DOHH2 (cell line): ENCODE measurements around the gene CHPF.

Experiments
- H3F3A ChIP-seq: fragments of 200-600 bp; sonication (generic), shearing (Covaris generic); 2 replicates; pipeline ENCODE4 v1.6.0; 2016; ENCODE audit warnings: antibody characterized with exemption, mild to moderate bottlenecking; ENCODE audit not compliant: control insufficient read depth, insufficient read depth
- H3K27ac ChIP-seq: fragments of 200-600 bp; sonication (generic); 2 replicates; pipeline ENCODE4 v1.5.1; 2014; ENCODE audit warnings: low read depth, mild to moderate bottlenecking, low read length, moderate library complexity
- H3K27me3 ChIP-seq: fragments of 200-600 bp; sonication (generic); 2 replicates; pipeline ENCODE4 v1.6.1; 2014; ENCODE audit warnings: mild to moderate bottlenecking, low read length, mixed read lengths; ENCODE audit not compliant: control insufficient read depth
- H3K36me3 ChIP-seq: fragments of 200-600 bp; sonication (generic); 2 replicates; pipeline ENCODE4 v1.6.1; 2014; ENCODE audit warnings: mild to moderate bottlenecking, low read length, moderate library complexity, mixed read lengths; ENCODE audit not compliant: control insufficient read depth
- H3K4me1 ChIP-seq: fragments of 200-600 bp; sonication (generic); 2 replicates; pipeline ENCODE4 v1.6.1; 2014; ENCODE audit warnings: mild to moderate bottlenecking, low read length, mixed read lengths; ENCODE audit not compliant: control insufficient read depth
- H3K4me2 ChIP-seq: fragments of 200-600 bp; sonication (generic); 2 replicates; pipeline ENCODE4 v1.6.0; 2014; ENCODE audit warnings: mild to moderate bottlenecking, low read length, moderate library complexity
- H3K4me3 ChIP-seq: fragments of 200-600 bp; sonication (generic); 2 replicates; pipeline ENCODE4 v1.5.1; 2014; ENCODE audit warnings: mild to moderate bottlenecking, low read length, mixed read lengths
- H3K79me2 ChIP-seq: fragments of 200-600 bp; sonication (generic); 2 replicates; pipeline ENCODE4 v1.6.1; 2014; ENCODE audit warnings: mild to moderate bottlenecking, low read length, mixed read lengths; ENCODE audit not compliant: control insufficient read depth
- H3K9me2 ChIP-seq: fragments of 200-600 bp; sonication (generic); replicated peaks from 2 replicates; pipeline ENCODE4 v1.6.1; 2014; ENCODE audit warnings: mild to moderate bottlenecking, low read length, mixed read lengths; ENCODE audit not compliant: control insufficient read depth
- H3K9me3 ChIP-seq: fragments of 200-600 bp; sonication (generic); 2 replicates; pipeline ENCODE4 v1.6.1; 2014; ENCODE audit warnings: antibody characterized with exemption, low read length, mixed read lengths; ENCODE audit not compliant: control insufficient read depth, insufficient read depth
- H4K20me1 ChIP-seq: fragments of 200-600 bp; sonication (generic); 2 replicates; pipeline ENCODE4 v1.6.0; 2014; ENCODE audit warnings: low read depth, mild to moderate bottlenecking, antibody characterized with exemption, low read length, moderate library complexity; ENCODE audit not compliant: control insufficient read depth, insufficient read depth
- EZH2phosphoT487 ChIP-seq: fragments of 200-600 bp; sonication (generic); IDR thresholded peaks from 2 replicates; pipeline ENCODE4 v1.6.1; 2017; ENCODE audit warnings: borderline replicate concordance, mild to moderate bottlenecking, antibody characterized with exemption, low read length, moderate library complexity, mixed read lengths
- TF ChIP-seq, protein P1 (sequence below): fragments of 200-600 bp; sonication (generic); IDR thresholded peaks from one replicate; pipeline ENCODE4 v1.5.1; 2014; ENCODE audit warnings: antibody characterized with exemption, mild to moderate bottlenecking, low read depth, low read length; ENCODE audit not compliant: poor library complexity, severe bottlenecking

Gene CHPF

DNA sequence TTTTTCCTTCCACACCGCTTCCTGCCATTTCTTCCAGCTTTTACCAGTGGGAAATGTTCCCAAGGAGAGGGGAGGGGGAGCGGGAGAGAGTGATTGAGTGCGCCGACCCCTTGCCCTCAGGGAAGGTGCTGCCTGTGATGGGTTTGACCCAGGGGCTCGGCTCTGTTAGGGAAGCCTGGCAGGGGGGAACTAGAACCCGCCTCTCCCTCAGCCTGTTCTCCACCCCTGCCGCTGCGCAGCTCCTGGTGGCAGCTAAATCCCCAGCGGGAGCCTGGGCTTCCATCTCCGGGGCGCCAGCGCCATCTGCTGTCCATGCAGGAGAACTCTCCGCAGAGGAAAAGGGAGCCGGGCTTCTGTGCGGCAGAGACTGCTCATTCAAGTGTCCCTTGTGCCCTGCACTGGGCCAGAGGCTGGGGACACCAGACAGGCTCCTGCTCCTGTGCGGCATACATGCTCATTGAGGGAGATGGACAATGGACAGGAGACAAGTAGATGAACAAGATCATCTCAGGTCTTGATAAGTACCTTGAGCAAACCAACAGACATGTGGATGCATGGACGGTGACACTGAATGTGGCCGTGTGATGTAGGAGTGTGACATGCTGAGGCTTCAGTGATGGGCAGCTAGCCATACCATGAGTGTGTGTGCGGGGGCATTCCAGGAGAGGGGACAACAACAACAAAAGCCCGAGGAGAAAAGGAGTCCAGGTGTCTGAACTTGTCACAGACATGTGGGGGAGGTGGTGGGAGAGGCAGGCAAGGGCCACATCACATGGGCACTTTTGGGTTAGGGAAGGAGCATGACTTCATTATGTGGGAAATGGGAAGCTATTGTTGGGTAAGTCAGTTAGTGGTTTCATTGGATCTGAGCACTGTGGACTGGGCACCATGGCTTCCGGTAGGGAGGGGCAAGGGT is 13.3 kb downstream of the CHPF start:
- TF ChIP-seq, protein P1, sequence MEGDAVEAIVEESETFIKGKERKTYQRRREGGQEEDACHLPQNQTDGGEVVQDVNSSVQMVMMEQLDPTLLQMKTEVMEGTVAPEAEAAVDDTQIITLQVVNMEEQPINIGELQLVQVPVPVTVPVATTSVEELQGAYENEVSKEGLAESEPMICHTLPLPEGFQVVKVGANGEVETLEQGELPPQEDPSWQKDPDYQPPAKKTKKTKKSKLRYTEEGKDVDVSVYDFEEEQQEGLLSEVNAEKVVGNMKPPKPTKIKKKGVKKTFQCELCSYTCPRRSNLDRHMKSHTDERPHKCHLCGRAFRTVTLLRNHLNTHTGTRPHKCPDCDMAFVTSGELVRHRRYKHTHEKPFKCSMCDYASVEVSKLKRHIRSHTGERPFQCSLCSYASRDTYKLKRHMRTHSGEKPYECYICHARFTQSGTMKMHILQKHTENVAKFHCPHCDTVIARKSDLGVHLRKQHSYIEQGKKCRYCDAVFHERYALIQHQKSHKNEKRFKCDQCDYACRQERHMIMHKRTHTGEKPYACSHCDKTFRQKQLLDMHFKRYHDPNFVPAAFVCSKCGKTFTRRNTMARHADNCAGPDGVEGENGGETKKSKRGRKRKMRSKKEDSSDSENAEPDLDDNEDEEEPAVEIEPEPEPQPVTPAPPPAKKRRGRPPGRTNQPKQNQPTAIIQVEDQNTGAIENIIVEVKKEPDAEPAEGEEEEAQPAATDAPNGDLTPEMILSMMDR = peak; percentile 84
- TF ChIP-seq EZH2phosphoT487 = no peak
- H3K4me2 ChIP-seq = no peak overlapping the region
- 0 out of 2 replicates have a peak, but pooled peaks cover 4% of the 10 kb centered on the region for H4K20me1 ChIP-seq
- no peaks in the 10 kb centered on the region for H3K4me1 ChIP-seq
- no peaks in the 10 kb centered on the region for H3K36me3 ChIP-seq
- H3F3A ChIP-seq = no peaks in the 10 kb centered on the region
- H3K4me3 ChIP-seq = no peak overlapping the region
- H3K9me2 ChIP-seq = no peaks in the 10 kb centered on the region
- no peaks in the 10 kb centered on the region for H3K9me3 ChIP-seq
- H3K79me2 ChIP-seq = no peaks in the 10 kb centered on the region
- no peak overlapping the region for H3K27ac ChIP-seq
- peaks cover 64% of the 10 kb centered on the region for H3K27me3 ChIP-seq

DNA sequence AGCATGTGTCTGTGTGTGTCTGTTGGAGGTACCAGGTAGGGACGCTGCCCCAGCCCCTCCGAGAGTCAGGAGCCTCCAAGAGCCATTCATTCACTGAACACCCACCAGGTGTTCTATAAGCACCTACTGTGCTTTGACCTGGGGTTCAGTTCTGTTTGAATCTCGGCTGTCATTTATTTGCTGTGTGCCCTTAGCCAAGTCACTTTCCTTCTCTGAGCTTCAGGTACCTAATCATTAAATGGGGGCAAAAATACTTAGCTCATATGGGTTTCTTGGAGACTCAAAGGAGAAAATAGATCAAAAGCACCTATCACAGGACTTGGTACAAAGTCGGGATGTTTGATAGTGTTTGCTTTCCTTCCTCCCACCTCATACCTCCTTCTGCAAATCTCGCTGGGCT is 16.1 kb downstream of the CHPF start:
- 0 out of 2 replicates have a peak, but pooled peaks cover 4% of the 10 kb centered on the region for H4K20me1 ChIP-seq
- no peak overlapping the region for H3K27ac ChIP-seq
- peaks cover 86% of the 10 kb centered on the region for H3K27me3 ChIP-seq
- TF ChIP-seq, protein P1 = no peak
- TF ChIP-seq EZH2phosphoT487 = no peak
- H3K9me2 ChIP-seq = no peaks in the 10 kb centered on the region
- H3F3A ChIP-seq = no peaks in the 10 kb centered on the region
- H3K4me3 ChIP-seq = no peak overlapping the region
- no peaks in the 10 kb centered on the region for H3K9me3 ChIP-seq
- no peak overlapping the region for H3K4me2 ChIP-seq
- no peaks in the 10 kb centered on the region for H3K4me1 ChIP-seq
- no peaks in the 10 kb centered on the region for H3K79me2 ChIP-seq
- H3K36me3 ChIP-seq = no peaks in the 10 kb centered on the region

DNA sequence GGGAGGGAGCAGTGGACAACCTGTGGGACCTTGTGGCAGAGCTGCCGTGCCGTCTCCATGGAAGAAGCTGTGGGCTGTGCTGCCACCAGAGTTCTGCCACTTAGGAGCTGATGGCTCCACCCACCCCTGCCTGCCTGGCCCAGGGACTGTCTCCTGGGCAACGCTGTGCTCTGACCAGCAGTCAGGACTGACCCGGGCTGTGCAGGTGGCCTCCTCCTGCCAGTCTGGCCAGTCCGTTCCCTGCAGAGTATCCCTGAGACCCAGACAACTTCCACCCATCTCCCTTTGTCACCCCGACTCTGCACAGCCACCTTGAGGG is 16.6 kb downstream of the CHPF start:
- no peaks in the 10 kb centered on the region for H3K4me1 ChIP-seq

More for the DNA sequence above, 16.6 kb downstream of the CHPF start:
- Histone ChIP-seq H4K20me1 (0 out of 2 replicates have a peak, but pooled peaks cover 4% of the 10 kb centered on the region), H3K9me3 (no peaks in the 10 kb centered on the region), H3K4me3 (no peak overlapping the region), H3F3A (no peaks in the 10 kb centered on the region), H3K36me3 (no peaks in the 10 kb centered on the region), H3K27me3 (peaks cover 82% of the 10 kb centered on the region), H3K27ac (no peak overlapping the region), H3K9me2 (no peaks in the 10 kb centered on the region), H3K79me2 (no peaks in the 10 kb centered on the region), H3K4me2 (no peak overlapping the region)
- no peak for TF ChIP-seq EZH2phosphoT487
- TF ChIP-seq, protein P1 = no peak
